ENCODE results near the gene FAIM2. TPM values are rescaled to one million over a fixed set of nuclear protein-coding genes. Genes with fewer than 3 reads are reported as not detected.
"Not testable (repeated sequence)": the region's sequence is repeated elsewhere in the genome, so short reads cannot be mapped to it uniquely, and the experiment has no call there.

FAIM2 gene
- total RNA-seq, 1 experiment from 2014 or later = 0.22 TPM

- TF ChIP-seq USF1 (CRISPR knock-in tag; IDR thresholded peaks at IDR 0.05) (no peak), ZSCAN18 (CRISPR knock-in tag; IDR thresholded peaks at IDR 0.05) (no peak), CTCF (IDR thresholded peaks at IDR 0.05) (no peak), CREB1 (CRISPR knock-in tag; IDR thresholded peaks at IDR 0.05) (no peak), NR2C2 (CRISPR knock-in tag; IDR thresholded peaks at IDR 0.05) (no peak), ELF4 (CRISPR knock-in tag; IDR thresholded peaks at IDR 0.05; ENCODE audit: low read depth) (no peak), FOXK1 (CRISPR knock-in tag; IDR thresholded peaks at IDR 0.05) (no peak)
These were observed 31.3 kb downstream of the FAIM2 start (continued) for GRCh38 chr12:49872381-49872780.

GRCh38 chr12:49871811-49872251 lies 31.9 kb downstream of the FAIM2 start:
- not testable (repeated sequence) for H3K27me3 Mint-ChIP-seq (ENCODE audit: low read depth); H3K9me3 Mint-ChIP-seq; H3K4me1 Mint-ChIP-seq; DNase-seq (ENCODE audit: low spot score); H3K36me3 Mint-ChIP-seq; H3K4me3 Mint-ChIP-seq; H3K27ac Mint-ChIP-seq; ATAC-seq
- CTCF ChIA-PET = interaction anchor here (1.1 to 9.5 kb wide), 4 partner anchors 30 to 95 kb away, joined by 3 to 99 read pairs (median 38); no protein-coding TSS in a partner anchor
- POLR2A ChIA-PET = interaction anchor here (0.7 kb wide), 1 partner anchor 32 kb away, joined by 4 read pairs; no protein-coding TSS in a partner anchor

- no peak for DNase-seq (ENCODE audit: low spot score)
- Mint-ChIP-seq H3K27ac (no peak overlapping the region), H3K4me3 (no peak overlapping the region), H3K36me3 (no peaks in the 10 kb centered on the region), H3K4me1 (peaks cover 9% of the 10 kb centered on the region), H3K27me3 (ENCODE audit: low read depth) (peaks cover 4% of the 10 kb centered on the region; the same call in 1 of the 2 replicates), H3K9me3 (no peaks in the 10 kb centered on the region)
- no peak for ATAC-seq
- no peak for TF ChIP-seq GRHL2 (CRISPR knock-in tag; IDR thresholded peaks at IDR 0.05; ENCODE audit: insufficient replicate concordance, severe bottlenecking)
- TF ChIP-seq KAT7 (CRISPR knock-in tag; IDR thresholded peaks at IDR 0.05; ENCODE audit: borderline replicate concordance) = no peak
- TF ChIP-seq CREM (CRISPR knock-in tag; IDR thresholded peaks at IDR 0.05) = no peak
- TF ChIP-seq TEAD1 (CRISPR knock-in tag; IDR thresholded peaks at IDR 0.05) = no peak
- TF ChIP-seq NFYB (CRISPR knock-in tag; conservative IDR thresholded peaks at IDR 0.05; ENCODE audit: low read depth) = no peak
- no peak for TF ChIP-seq TP53 (CRISPR knock-in tag; IDR thresholded peaks at IDR 0.05)
- no peak for TF ChIP-seq JUN (CRISPR knock-in tag; IDR thresholded peaks at IDR 0.05)
- TF ChIP-seq SOX15 (CRISPR knock-in tag; IDR thresholded peaks at IDR 0.05) = no peak
- no peak for TF ChIP-seq ERG (CRISPR knock-in tag; IDR thresholded peaks at IDR 0.05)
- no peak for TF ChIP-seq ZNF416 (CRISPR knock-in tag; IDR thresholded peaks at IDR 0.05)
- no peak for TF ChIP-seq E2F5 (CRISPR knock-in tag; IDR thresholded peaks at IDR 0.05)
- TF ChIP-seq OVOL2 (CRISPR knock-in tag; IDR thresholded peaks at IDR 0.05; ENCODE audit: borderline replicate concordance) = no peak
- TF ChIP-seq TCF7 (CRISPR knock-in tag; IDR thresholded peaks at IDR 0.05; ENCODE audit: low read depth) = no peak
- no peak for TF ChIP-seq ZNF281 (CRISPR knock-in tag; IDR thresholded peaks at IDR 0.05)
- ChIA-PET CTCF (interaction anchor here (0.7 to 9.5 kb wide), 3 partner anchors 23 to 96 kb away, joined by 4 to 99 read pairs (median 71); no protein-coding TSS in a partner anchor), POLR2A (no interaction called here)
These were observed 32.5 kb downstream of the FAIM2 start for GRCh38 chr12:49871263-49871561.
